Upper lobe of left lung (tissue), 4 donors: ENCODE measurements around the gene TRIM22.

ENCODE experiments used
- CTCF ChIP-seq, 6 experiments: fragments of 450-650 bp in 4 of 6; fragments of 200-600 bp in 2 of 6; sonication (generic) in 2 of 6; IDR thresholded peaks; one replicate each; pipeline ENCODE4 v1.5.1; 2016 to 2019; ENCODE audit warnings: antibody characterized with exemption in 6 of 6
- POLR2A ChIP-seq, 4 donors: fragments of 450-650 bp; IDR thresholded peaks; one replicate each; pipeline ENCODE4 v1.5.1; 2016 to 2017; ENCODE audit warnings: antibody characterized with exemption in 4 of 4, mild to moderate bottlenecking in 2 of 4

DNA sequence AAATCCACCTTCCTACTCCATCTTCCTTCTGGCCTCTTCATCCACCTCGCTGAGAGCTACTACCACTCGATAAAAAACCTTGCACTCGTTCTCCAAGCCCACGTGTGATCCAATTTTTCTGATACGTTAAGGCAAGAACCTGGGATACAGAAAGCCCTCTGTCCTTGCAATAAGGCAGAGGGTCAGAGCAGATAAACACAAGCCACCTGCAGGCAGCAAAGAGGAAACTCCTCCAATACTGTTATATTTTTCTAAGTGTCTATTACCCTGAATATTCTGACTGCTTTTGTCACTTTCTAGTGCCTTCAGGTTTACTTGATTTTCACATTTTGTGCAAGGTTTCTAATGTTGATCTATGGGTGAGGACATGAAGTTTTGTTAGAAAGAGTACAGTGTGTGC, 31.3 kb upstream of the TRIM22 start:
- TF ChIP-seq CTCF (IDR thresholded peaks at IDR 0.05) (no peak), POLR2A (IDR thresholded peaks at IDR 0.05) (no peak)
